Gastrocnemius medialis (tissue), 4 donors: ENCODE measurements around the gene TCF23.

ENCODE experiments used
- POLR2A ChIP-seq, 2 donors: fragments of 450-650 bp; IDR thresholded peaks; one replicate each; pipeline ENCODE4 v1.6.1; 2017; ENCODE audit warnings: antibody characterized with exemption in 2 of 2, mild to moderate bottlenecking in 2 of 2, moderate library complexity in 2 of 2
- TF ChIP-seq, protein P1 (sequence below), 5 experiments: fragments of 450-650 bp in 3 of 5; fragments of 200-600 bp in 2 of 5; sonication (generic) in 2 of 5; IDR thresholded peaks in 4 of 5; conservative IDR thresholded peaks in 1 of 5; 1 replicate in 4 of 5; 2 replicates in 1 of 5; pipeline ENCODE4 v1.5.1; 2016 to 2019; ENCODE audit warnings: antibody characterized with exemption in 5 of 5, mild to moderate bottlenecking in 3 of 5, moderate library complexity in 3 of 5

DNA sequence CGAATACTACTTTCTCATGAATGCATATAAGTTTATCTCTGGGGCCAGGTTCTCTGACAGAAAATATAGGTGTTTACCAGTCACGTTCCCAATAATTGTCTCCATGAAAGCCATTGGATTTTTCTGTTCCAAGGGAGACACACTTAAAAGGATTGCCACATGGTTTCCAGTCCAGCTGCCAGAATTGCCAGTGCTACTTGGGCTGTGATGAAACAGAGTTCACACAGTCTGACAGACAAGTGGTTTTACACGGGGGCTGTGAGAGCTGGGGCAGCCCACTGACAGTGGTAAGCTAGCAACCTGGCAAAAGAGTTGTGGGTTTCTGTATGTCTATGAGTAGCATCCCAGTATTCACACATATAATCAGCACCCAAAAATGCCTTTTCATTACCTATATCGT lies 35.3 kb downstream of the TCF23 start:
- TF ChIP-seq, protein P1, sequence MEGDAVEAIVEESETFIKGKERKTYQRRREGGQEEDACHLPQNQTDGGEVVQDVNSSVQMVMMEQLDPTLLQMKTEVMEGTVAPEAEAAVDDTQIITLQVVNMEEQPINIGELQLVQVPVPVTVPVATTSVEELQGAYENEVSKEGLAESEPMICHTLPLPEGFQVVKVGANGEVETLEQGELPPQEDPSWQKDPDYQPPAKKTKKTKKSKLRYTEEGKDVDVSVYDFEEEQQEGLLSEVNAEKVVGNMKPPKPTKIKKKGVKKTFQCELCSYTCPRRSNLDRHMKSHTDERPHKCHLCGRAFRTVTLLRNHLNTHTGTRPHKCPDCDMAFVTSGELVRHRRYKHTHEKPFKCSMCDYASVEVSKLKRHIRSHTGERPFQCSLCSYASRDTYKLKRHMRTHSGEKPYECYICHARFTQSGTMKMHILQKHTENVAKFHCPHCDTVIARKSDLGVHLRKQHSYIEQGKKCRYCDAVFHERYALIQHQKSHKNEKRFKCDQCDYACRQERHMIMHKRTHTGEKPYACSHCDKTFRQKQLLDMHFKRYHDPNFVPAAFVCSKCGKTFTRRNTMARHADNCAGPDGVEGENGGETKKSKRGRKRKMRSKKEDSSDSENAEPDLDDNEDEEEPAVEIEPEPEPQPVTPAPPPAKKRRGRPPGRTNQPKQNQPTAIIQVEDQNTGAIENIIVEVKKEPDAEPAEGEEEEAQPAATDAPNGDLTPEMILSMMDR (IDR thresholded peaks at IDR 0.05 in 4 of 5, conservative IDR thresholded peaks at IDR 0.05 in 1 of 5), result no peak
- no peak for TF ChIP-seq POLR2A (IDR thresholded peaks at IDR 0.05)
